ENCODE data around the gene PEAK1. TPM values are rescaled to one million over a fixed set of nuclear protein-coding genes. Genes with fewer than 3 reads are reported as not detected.

Gene PEAK1
- total RNA-seq, 2 donors from 2014 or later, result 25.4 to 38.4 TPM

DNA sequence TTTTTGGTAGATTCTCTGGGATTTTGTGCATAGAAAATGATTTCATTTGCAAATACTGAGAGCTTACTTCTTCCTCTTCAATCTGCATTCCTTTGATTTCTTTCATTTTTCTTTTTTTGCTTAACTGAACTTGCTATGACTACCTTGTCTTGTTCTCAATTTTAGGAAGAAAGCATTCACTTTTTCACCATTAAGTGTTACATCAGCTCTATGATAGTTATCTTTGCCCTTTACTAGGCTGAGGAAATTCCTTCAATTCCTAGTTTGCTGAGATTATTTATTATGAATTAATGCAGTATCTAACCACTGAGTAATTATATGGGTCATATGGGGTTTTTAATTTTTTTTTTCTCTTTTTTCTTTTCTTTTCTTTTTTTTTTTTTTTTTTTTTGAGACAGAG lies 172.8 kb downstream of the PEAK1 start:
- H3K27ac ChIP-seq (ENCODE audit: low read depth, low read length), result no peak overlapping the region
- H3K27me3 Mint-ChIP-seq (ENCODE audit: insufficient read depth), result no peaks in the 10 kb centered on the region
- peaks cover 3% of the 10 kb centered on the region for H3K36me3 Mint-ChIP-seq (ENCODE audit: low read depth)
- no peaks in the 10 kb centered on the region for H3K4me1 ChIP-seq (ENCODE audit: control insufficient read depth, insufficient read depth, low read length)
- no peaks in the 10 kb centered on the region for H3K27me3 ChIP-seq (ENCODE audit: control insufficient read depth, insufficient read depth, low read length, poor library complexity, severe bottlenecking)
- H3K9ac ChIP-seq (ENCODE audit: extremely low read depth, low read length, poor library complexity, severe bottlenecking), result no peak overlapping the region
- no peaks in the 10 kb centered on the region for H3K9me3 ChIP-seq (ENCODE audit: control insufficient read depth, low read length)
- H3K4me3 Mint-ChIP-seq, result no peak overlapping the region
- H3K4me3 ChIP-seq (ENCODE audit: low read length), result no peak overlapping the region
- H3K36me3 ChIP-seq (ENCODE audit: control insufficient read depth, insufficient read depth, low read length), result no peaks in the 10 kb centered on the region
- H3K4me1 Mint-ChIP-seq, result no peaks in the 10 kb centered on the region
- H3K27ac Mint-ChIP-seq, result no peak overlapping the region
- H3K9me3 Mint-ChIP-seq, result no peaks in the 10 kb centered on the region
- TF ChIP-seq CTCF (conservative IDR thresholded peaks at IDR 0.05), result no peak
- DNase-seq, result no peak

- 60 to 89% methylated on average over 1 to 4 of the region's 7 CpGs for WGBS, 2 experiments (ENCODE audit: insufficient coverage in 1 of 2, insufficient read length in 1 of 2)
- no peak overlapping the region for H3K27ac Mint-ChIP-seq
These were observed 176.0 kb downstream of the PEAK1 start for GRCh38 chr15:77243716-77244401.

DNA sequence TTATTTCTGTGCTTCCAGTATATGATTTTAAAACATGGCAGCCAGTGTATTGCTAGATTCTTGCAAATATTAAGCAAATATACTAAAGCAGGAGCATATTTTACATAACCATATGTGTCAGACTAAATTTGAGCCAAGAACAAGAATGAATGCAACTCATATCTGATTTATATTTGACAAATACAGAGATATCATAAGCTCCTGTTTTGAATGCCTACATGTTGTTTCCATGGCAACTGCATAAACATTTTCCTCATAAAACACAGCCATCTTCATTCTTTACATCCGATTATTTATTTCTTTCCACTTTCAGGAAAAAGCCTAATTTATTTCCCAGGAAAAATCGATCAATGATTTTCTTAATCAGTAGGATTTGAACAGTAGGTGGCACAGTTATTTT lies 176.8 kb downstream of the PEAK1 start:
- no peak for DNase-seq
- no peaks in the 10 kb centered on the region for H3K4me1 ChIP-seq (ENCODE audit: control insufficient read depth, insufficient read depth, low read length)
- no peaks in the 10 kb centered on the region for H3K36me3 ChIP-seq (ENCODE audit: control insufficient read depth, insufficient read depth, low read length)
- no peaks in the 10 kb centered on the region for H3K9me3 ChIP-seq (ENCODE audit: control insufficient read depth, low read length)
- no peaks in the 10 kb centered on the region for H3K27me3 Mint-ChIP-seq (ENCODE audit: insufficient read depth)
- no peaks in the 10 kb centered on the region for H3K36me3 Mint-ChIP-seq (ENCODE audit: low read depth)
- H3K27me3 ChIP-seq (ENCODE audit: control insufficient read depth, insufficient read depth, low read length, poor library complexity, severe bottlenecking), result no peaks in the 10 kb centered on the region
- H3K9ac ChIP-seq (ENCODE audit: extremely low read depth, low read length, poor library complexity, severe bottlenecking), result no peak overlapping the region
- no peak overlapping the region for H3K4me3 Mint-ChIP-seq
- no peak overlapping the region for H3K4me3 ChIP-seq (ENCODE audit: low read length)
- 88 to 96% methylated on average over 2 of the region's 2 CpGs for WGBS, 2 experiments (ENCODE audit: insufficient coverage in 1 of 2, insufficient read length in 1 of 2)
- no peaks in the 10 kb centered on the region for H3K4me1 Mint-ChIP-seq
- H3K27ac ChIP-seq (ENCODE audit: low read depth, low read length), result no peak overlapping the region
- no peak overlapping the region for H3K27ac Mint-ChIP-seq
- no peaks in the 10 kb centered on the region for H3K9me3 Mint-ChIP-seq
- TF ChIP-seq CTCF (conservative IDR thresholded peaks at IDR 0.05), result no peak

More at GRCh38 chr15:77243716-77244401, 176.0 kb downstream of the PEAK1 start:
- H3K4me1 ChIP-seq (ENCODE audit: control insufficient read depth, insufficient read depth, low read length), result no peaks in the 10 kb centered on the region
- H3K9me3 Mint-ChIP-seq, result no peaks in the 10 kb centered on the region
- no peak overlapping the region for H3K27ac ChIP-seq (ENCODE audit: low read depth, low read length)
- no peak overlapping the region for H3K4me3 Mint-ChIP-seq
- H3K36me3 Mint-ChIP-seq (ENCODE audit: low read depth), result peaks cover 3% of the 10 kb centered on the region
- no peaks in the 10 kb centered on the region for H3K9me3 ChIP-seq (ENCODE audit: control insufficient read depth, low read length)
- no peak for DNase-seq
- H3K27me3 ChIP-seq (ENCODE audit: control insufficient read depth, insufficient read depth, low read length, poor library complexity, severe bottlenecking), result no peaks in the 10 kb centered on the region
- H3K36me3 ChIP-seq (ENCODE audit: control insufficient read depth, insufficient read depth, low read length), result no peaks in the 10 kb centered on the region
- H3K27me3 Mint-ChIP-seq (ENCODE audit: insufficient read depth), result no peaks in the 10 kb centered on the region
- no peaks in the 10 kb centered on the region for H3K4me1 Mint-ChIP-seq
- H3K4me3 ChIP-seq (ENCODE audit: low read length), result no peak overlapping the region
- no peak for TF ChIP-seq CTCF (conservative IDR thresholded peaks at IDR 0.05)
- no peak overlapping the region for H3K9ac ChIP-seq (ENCODE audit: extremely low read depth, low read length, poor library complexity, severe bottlenecking)

Data from endodermal cell (in vitro differentiated cells).